ENCODE data around the gene MAST1.

The MAST1 gene

GRCh38 chr19:12796146-12797071 is 41.9 kb upstream of the MAST1 start (continued):
- no peak for TF ChIP-seq ZNF529 (tag by site-specific recombination; IDR thresholded peaks at IDR 0.05; ENCODE audit: insufficient replicate concordance)
- no peak for TF ChIP-seq ZNF324 (tag by site-specific recombination; IDR thresholded peaks at IDR 0.05)
- no peak for TF ChIP-seq ZNF792 (tag by site-specific recombination; IDR thresholded peaks at IDR 0.05)
- no peak for TF ChIP-seq EGR2 (tag by site-specific recombination; IDR thresholded peaks at IDR 0.05; ENCODE audit: low read depth)
- TF ChIP-seq BCL11A (tag by site-specific recombination; IDR thresholded peaks at IDR 0.05; ENCODE audit: low read depth): no peak
- TF ChIP-seq ZNF660 (tag by site-specific recombination; IDR thresholded peaks at IDR 0.05): no peak
- no peak for TF ChIP-seq ZFP3 (tag by site-specific recombination; IDR thresholded peaks at IDR 0.05; ENCODE audit: low read depth)
- TF ChIP-seq ZNF292 (tag by site-specific recombination; IDR thresholded peaks at IDR 0.05; ENCODE audit: borderline replicate concordance, low read depth): no peak
- no peak for TF ChIP-seq ZNF23 (tag by site-specific recombination; IDR thresholded peaks at IDR 0.05; ENCODE audit: borderline replicate concordance)
- TF ChIP-seq ZNF362 (tag by site-specific recombination; IDR thresholded peaks at IDR 0.05): no peak
- TF ChIP-seq RBAK (tag by site-specific recombination; IDR thresholded peaks at IDR 0.05): no peak
- TF ChIP-seq ZNF830 (tag by site-specific recombination; IDR thresholded peaks at IDR 0.05; ENCODE audit: low read depth): no peak
- no peak for TF ChIP-seq ZNF530 (tag by site-specific recombination; IDR thresholded peaks at IDR 0.05; ENCODE audit: low read depth)
- no peak for TF ChIP-seq ZNF521 (tag by site-specific recombination; IDR thresholded peaks at IDR 0.05)
- no peak for TF ChIP-seq ZNF311 (tag by site-specific recombination; IDR thresholded peaks at IDR 0.05; ENCODE audit: borderline replicate concordance)
- TF ChIP-seq ZNF433 (tag by site-specific recombination; IDR thresholded peaks at IDR 0.05; ENCODE audit: low read depth): no peak
- TF ChIP-seq ZSCAN4 (tag by site-specific recombination; IDR thresholded peaks at IDR 0.05): no peak
- no peak for TF ChIP-seq SP2 (tag by site-specific recombination; IDR thresholded peaks at IDR 0.05)

- peaks cover 14 to 29% of the 10 kb centered on the region in 2 experiments; a peak in 2 of 3 replicates for H3K36me3 ChIP-seq (ENCODE audit: control insufficient read depth in 2 of 2, insufficient read depth in 1 of 2, low read length in 2 of 2)
- ChIA-PET POLR2A (interaction anchor here (0.7 to 1.1 kb wide), 3 partner anchors 9 to 36 kb away, joined by 5 to 7 read pairs (median 7); no protein-coding TSS in a partner anchor), CTCF (interaction anchor here (0.5 to 16.5 kb wide), 14 partner anchors 9 to 1046 kb away, joined by 3 to 386 read pairs (median 6); partner anchors contain the start of genes HOOK2 and RNASEH2A)
- no peak overlapping the region for H3K4me3 ChIP-seq (ENCODE audit: low read depth, low read length)
- H3K27ac ChIP-seq (ENCODE audit: extremely low read depth, low read depth, low read length): no peak overlapping the region
- H3K4me1 ChIP-seq (ENCODE audit: control insufficient read depth, insufficient read depth, low read length): peaks cover 4% of the 10 kb centered on the region
- no peaks in the 10 kb centered on the region for H3K9me3 ChIP-seq (ENCODE audit: control insufficient read depth, insufficient read depth, low read depth, low read length)
- TF ChIP-seq ZNF302 (tag by site-specific recombination; IDR thresholded peaks at IDR 0.05; ENCODE audit: low read depth): no peak
- TF ChIP-seq ZNF596 (tag by site-specific recombination; IDR thresholded peaks at IDR 0.05): no peak
- TF ChIP-seq ZNF132 (tag by site-specific recombination; IDR thresholded peaks at IDR 0.05; ENCODE audit: borderline replicate concordance): no peak
- TF ChIP-seq AEBP2 (tag by site-specific recombination; IDR thresholded peaks at IDR 0.05; ENCODE audit: borderline replicate concordance): no peak
- TF ChIP-seq KLF16 (tag by site-specific recombination; IDR thresholded peaks at IDR 0.05): no peak
- no peak for TF ChIP-seq ZNF223 (tag by site-specific recombination; IDR thresholded peaks at IDR 0.05)
- no peak for TF ChIP-seq ZNF202 (tag by site-specific recombination; IDR thresholded peaks at IDR 0.05; ENCODE audit: borderline replicate concordance)
- TF ChIP-seq ZNF169 (tag by site-specific recombination; IDR thresholded peaks at IDR 0.05): no peak
- TF ChIP-seq ZBTB20 (tag by site-specific recombination; IDR thresholded peaks at IDR 0.05): peak; percentile 60; the same call in 1 of the 2 replicates
- no peak for TF ChIP-seq PRDM6 (tag by site-specific recombination; IDR thresholded peaks at IDR 0.05)
- peak; percentile 79; the same call in 1 of the 2 replicates for TF ChIP-seq ZNF121 (tag by site-specific recombination; IDR thresholded peaks at IDR 0.05)
- TF ChIP-seq ZNF561 (tag by site-specific recombination; IDR thresholded peaks at IDR 0.05; ENCODE audit: borderline replicate concordance): no peak
- TF ChIP-seq ZNF521 (tag by site-specific recombination; IDR thresholded peaks at IDR 0.05): no peak
Observed at GRCh38 chr19:12797141-12797587, 41.2 kb upstream of the MAST1 start.
